Panc1 (cell line): ENCODE data around the gene CCDC110. TPM values are rescaled to one million over a fixed set of nuclear protein-coding genes. Genes with fewer than 3 reads are reported as not detected.

Source experiments
- ATAC-seq: fragments of 200-7000 bp; cut with Tn5 transposase; 2 replicates; pipeline ENCODE4 v1.9.1; 2020; ENCODE audit warnings: mild to moderate bottlenecking, moderate library complexity
- BruUV-seq: library from RNA; stranded (reverse); fragments of 400-500 nt; replicated peaks from 2 replicates; lab custom pipeline; 2021; lab: Mats Ljungman, UMichigan
- CTCF ChIA-PET: fragments of 300-600 bp; sonication (Branson Sonifier 250); formaldehyde crosslinking; loops from one replicate; lab custom pipeline; 2022; ENCODE audit warnings: antibody characterized with exemption; lab: Charles Lee
- POLR2A ChIA-PET: fragments of 300-600 bp; sonication (Branson Sonifier 250); formaldehyde crosslinking; loops from one replicate; lab custom pipeline; 2022; ENCODE audit warnings: antibody characterized with exemption; lab: Charles Lee
- DNase-seq: peaks from one replicate; pipeline ENCODE4 v3.0.0-alpha.2; 2010; ENCODE audit warnings: low read depth, low spot score
- H3K27ac ChIP-seq: 2 replicates; pipeline ENCODE4 v1.5.1; 2011; ENCODE audit warnings: mild to moderate bottlenecking, low read length, inconsistent platforms
- H3K27me3 ChIP-seq: fragments of 200-500 bp; sonication (Bioruptor generic); 2 replicates; pipeline ENCODE4 v1.6.0; 2014; ENCODE audit warnings: low read length, inconsistent platforms; ENCODE audit not compliant: control insufficient read depth, insufficient read depth
- H3K36me3 ChIP-seq: fragments of 200-500 bp; sonication (Bioruptor generic); 2 replicates; pipeline ENCODE4 v1.5.1; 2014; ENCODE audit warnings: inconsistent platforms, mild to moderate bottlenecking, low read length, moderate library complexity; ENCODE audit not compliant: control insufficient read depth, insufficient read depth
- H3K4me1 ChIP-seq: 2 replicates; pipeline ENCODE4 v1.5.1; 2011; ENCODE audit warnings: inconsistent platforms, mild to moderate bottlenecking, low read length, moderate library complexity; ENCODE audit not compliant: control insufficient read depth, insufficient read depth
- H3K4me3 ChIP-seq, 2 experiments: 2 replicates each; pipeline ENCODE4 v1.5.1; 2011 to 2012; ENCODE audit warnings: low read depth in 2 of 2, low read length in 2 of 2, mild to moderate bottlenecking in 2 of 2, inconsistent platforms in 1 of 2, moderate library complexity in 1 of 2
- H3K9me3 ChIP-seq: fragments of 200-500 bp; sonication (Bioruptor generic); 2 replicates; pipeline ENCODE4 v1.5.1; 2014; ENCODE audit warnings: low read depth, mild to moderate bottlenecking, inconsistent platforms, low read length, moderate library complexity; ENCODE audit not compliant: control insufficient read depth, insufficient read depth
- POLR2AphosphoS5 ChIP-seq: IDR thresholded peaks from 2 replicates; pipeline ENCODE4 v1.6.1; 2012; ENCODE audit warnings: mild to moderate bottlenecking, low read depth, low read length, moderate library complexity
- SIN3A ChIP-seq: IDR thresholded peaks from 2 replicates; pipeline ENCODE4 v1.6.1; 2012; ENCODE audit warnings: low read depth, mild to moderate bottlenecking, low read length, moderate library complexity, borderline replicate concordance; ENCODE audit not compliant: insufficient read depth
- TCF7L2 ChIP-seq: IDR thresholded peaks from 2 replicates; pipeline ENCODE4 v1.6.1; 2011; ENCODE audit warnings: mild to moderate bottlenecking, low read depth, low read length, inconsistent platforms
- in situ Hi-C: cut with HindIII; loops from 2 replicates; pipeline ENCODE4 v1.10.0; 2016; ENCODE audit warnings: low sequenced_read_pairs, low pct_unique_long_range_greater_than_20kb
- intact Hi-C: fragments of 100-400 bp; cut with micrococcal nuclease; formaldehyde crosslinking; loops from one replicate; pipeline ENCODE4 v1.10.0; 2022; ENCODE audit not compliant: unreplicated experiment
- total RNA-seq: library from RNA; stranded (reverse); gene quantifications from one replicate; pipeline ENCODE4 v1.2.1, GENCODE V29; 2021; ENCODE audit not compliant: unreplicated experiment
- TF ChIP-seq, protein P1 (sequence below), 2 experiments: IDR thresholded peaks; 2 replicates each; pipeline ENCODE4 v1.6.1; 2011 to 2012; ENCODE audit warnings: low read depth in 2 of 2, control low read depth in 1 of 2, low read length in 1 of 2, mild to moderate bottlenecking in 1 of 2, moderate library complexity in 1 of 2; ENCODE audit not compliant: insufficient read depth in 1 of 2
- TF ChIP-seq, protein P2 (sequence below): fragments of 450-650 bp; IDR thresholded peaks from 2 replicates; pipeline ENCODE4 v1.5.1; 2017; ENCODE audit warnings: mild to moderate bottlenecking

CCDC110 gene
- total RNA-seq, 1 experiment from 2014 or later: 0.05 TPM

DNA sequence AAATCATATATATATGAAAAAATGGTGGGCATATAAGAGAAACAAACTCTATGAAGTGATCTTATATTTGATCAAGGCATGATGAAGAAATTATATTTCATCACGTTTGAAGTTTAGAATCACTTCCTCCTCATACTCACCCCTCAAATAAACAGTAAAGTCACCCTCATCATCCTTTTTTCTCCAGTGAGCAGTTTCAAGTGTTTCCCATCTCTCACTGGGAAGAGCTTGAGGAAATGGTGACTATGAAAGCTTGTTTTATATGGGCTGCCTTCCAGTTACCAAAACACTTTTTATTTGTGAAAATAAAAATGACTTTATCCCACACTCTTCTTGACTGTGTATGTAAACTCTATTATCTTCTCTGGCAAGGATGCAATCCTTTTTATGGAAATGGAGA lies 47.0 kb upstream of the CCDC110 start:
- H3K27ac ChIP-seq: no peak overlapping the region
- H3K36me3 ChIP-seq: no peaks in the 10 kb centered on the region
- no peak overlapping the region for H3K4me3 ChIP-seq
- in situ Hi-C loops (no loop called here), intact Hi-C loops (no loop called here)
- no peaks in the 10 kb centered on the region for H3K27me3 ChIP-seq
- ChIA-PET CTCF (no interaction called here), POLR2A (no interaction called here)
- ATAC-seq: no peak
- H3K4me1 ChIP-seq: no peaks in the 10 kb centered on the region
- no TSS peak for BruUV-seq
- TF ChIP-seq POLR2AphosphoS5: no peak
- TF ChIP-seq, protein P1, sequence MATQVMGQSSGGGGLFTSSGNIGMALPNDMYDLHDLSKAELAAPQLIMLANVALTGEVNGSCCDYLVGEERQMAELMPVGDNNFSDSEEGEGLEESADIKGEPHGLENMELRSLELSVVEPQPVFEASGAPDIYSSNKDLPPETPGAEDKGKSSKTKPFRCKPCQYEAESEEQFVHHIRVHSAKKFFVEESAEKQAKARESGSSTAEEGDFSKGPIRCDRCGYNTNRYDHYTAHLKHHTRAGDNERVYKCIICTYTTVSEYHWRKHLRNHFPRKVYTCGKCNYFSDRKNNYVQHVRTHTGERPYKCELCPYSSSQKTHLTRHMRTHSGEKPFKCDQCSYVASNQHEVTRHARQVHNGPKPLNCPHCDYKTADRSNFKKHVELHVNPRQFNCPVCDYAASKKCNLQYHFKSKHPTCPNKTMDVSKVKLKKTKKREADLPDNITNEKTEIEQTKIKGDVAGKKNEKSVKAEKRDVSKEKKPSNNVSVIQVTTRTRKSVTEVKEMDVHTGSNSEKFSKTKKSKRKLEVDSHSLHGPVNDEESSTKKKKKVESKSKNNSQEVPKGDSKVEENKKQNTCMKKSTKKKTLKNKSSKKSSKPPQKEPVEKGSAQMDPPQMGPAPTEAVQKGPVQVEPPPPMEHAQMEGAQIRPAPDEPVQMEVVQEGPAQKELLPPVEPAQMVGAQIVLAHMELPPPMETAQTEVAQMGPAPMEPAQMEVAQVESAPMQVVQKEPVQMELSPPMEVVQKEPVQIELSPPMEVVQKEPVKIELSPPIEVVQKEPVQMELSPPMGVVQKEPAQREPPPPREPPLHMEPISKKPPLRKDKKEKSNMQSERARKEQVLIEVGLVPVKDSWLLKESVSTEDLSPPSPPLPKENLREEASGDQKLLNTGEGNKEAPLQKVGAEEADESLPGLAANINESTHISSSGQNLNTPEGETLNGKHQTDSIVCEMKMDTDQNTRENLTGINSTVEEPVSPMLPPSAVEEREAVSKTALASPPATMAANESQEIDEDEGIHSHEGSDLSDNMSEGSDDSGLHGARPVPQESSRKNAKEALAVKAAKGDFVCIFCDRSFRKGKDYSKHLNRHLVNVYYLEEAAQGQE (IDR thresholded peaks at IDR 0.05; ENCODE audit: insufficient read depth in 1 of 2, low read depth in 2 of 2, low read length in 1 of 2): no peak
- TF ChIP-seq, protein P2, sequence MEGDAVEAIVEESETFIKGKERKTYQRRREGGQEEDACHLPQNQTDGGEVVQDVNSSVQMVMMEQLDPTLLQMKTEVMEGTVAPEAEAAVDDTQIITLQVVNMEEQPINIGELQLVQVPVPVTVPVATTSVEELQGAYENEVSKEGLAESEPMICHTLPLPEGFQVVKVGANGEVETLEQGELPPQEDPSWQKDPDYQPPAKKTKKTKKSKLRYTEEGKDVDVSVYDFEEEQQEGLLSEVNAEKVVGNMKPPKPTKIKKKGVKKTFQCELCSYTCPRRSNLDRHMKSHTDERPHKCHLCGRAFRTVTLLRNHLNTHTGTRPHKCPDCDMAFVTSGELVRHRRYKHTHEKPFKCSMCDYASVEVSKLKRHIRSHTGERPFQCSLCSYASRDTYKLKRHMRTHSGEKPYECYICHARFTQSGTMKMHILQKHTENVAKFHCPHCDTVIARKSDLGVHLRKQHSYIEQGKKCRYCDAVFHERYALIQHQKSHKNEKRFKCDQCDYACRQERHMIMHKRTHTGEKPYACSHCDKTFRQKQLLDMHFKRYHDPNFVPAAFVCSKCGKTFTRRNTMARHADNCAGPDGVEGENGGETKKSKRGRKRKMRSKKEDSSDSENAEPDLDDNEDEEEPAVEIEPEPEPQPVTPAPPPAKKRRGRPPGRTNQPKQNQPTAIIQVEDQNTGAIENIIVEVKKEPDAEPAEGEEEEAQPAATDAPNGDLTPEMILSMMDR: no peak
- TF ChIP-seq SIN3A: no peak
- TF ChIP-seq TCF7L2: no peak
- no peak for DNase-seq
- H3K9me3 ChIP-seq: no peaks in the 10 kb centered on the region

DNA sequence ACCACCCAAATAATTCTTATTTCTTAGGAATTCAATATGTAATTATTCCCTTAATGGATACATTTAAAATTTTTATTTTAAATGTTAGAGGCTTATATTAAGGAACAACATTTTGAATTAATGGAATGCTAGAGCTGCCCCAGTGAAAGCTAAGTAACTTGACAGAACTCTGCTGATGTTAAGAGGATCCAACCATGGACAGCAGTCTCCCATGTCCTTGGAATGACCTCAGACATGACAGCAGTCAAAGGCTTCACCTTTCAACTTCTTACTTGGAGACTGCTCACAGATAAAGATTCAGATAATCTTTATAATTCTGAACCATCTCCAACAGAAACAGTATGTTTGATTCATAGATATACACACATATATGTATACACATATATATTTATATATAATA lies 46.5 kb upstream of the CCDC110 start:
- no peaks in the 10 kb centered on the region for H3K27me3 ChIP-seq
- no peak overlapping the region for H3K27ac ChIP-seq
- TF ChIP-seq, protein P1 (IDR thresholded peaks at IDR 0.05; ENCODE audit: insufficient read depth in 1 of 2, low read depth in 2 of 2, low read length in 1 of 2): no peak
- TF ChIP-seq TCF7L2: no peak
- TF ChIP-seq, protein P2: no peak
- no peak for TF ChIP-seq POLR2AphosphoS5
- no peak for TF ChIP-seq SIN3A
- H3K4me3 ChIP-seq: no peak overlapping the region
- H3K4me1 ChIP-seq: no peaks in the 10 kb centered on the region
- H3K36me3 ChIP-seq: no peaks in the 10 kb centered on the region
- no peaks in the 10 kb centered on the region for H3K9me3 ChIP-seq
- no peak for ATAC-seq
- in situ Hi-C loops: no loop called here
- intact Hi-C loops: no loop called here
- no peak for DNase-seq
- no TSS peak for BruUV-seq
- ChIA-PET CTCF (no interaction called here), POLR2A (no interaction called here)
